Stimulated activated naive CD8-positive, alpha-beta T cell treated with anti-CD3 and anti-CD28 coated beads, Interleukin-15, amount 100 ng/mL, for 72 hours (primary cell): ENCODE results near the gene SMG6.

Experiments
- ATAC-seq: fragments of 150-1000 bp; cut with Tn5 transposase; 2 replicates; pipeline ENCODE4 v1.10.0; 2021; ENCODE audit warnings: mild to moderate bottlenecking, moderate library complexity
- DNase-seq, 2 donors: peaks; one replicate each; pipeline ENCODE4 v3.0.0; 2021 to 2022
- H3K27ac Mint-ChIP-seq, 2 donors: one replicate each; pipeline ENCODE4 v1.8.0; 2022; ENCODE audit warnings: mild to moderate bottlenecking in 2 of 2, mixed read lengths in 2 of 2, moderate library complexity in 2 of 2
- H3K27me3 Mint-ChIP-seq: one replicate; pipeline ENCODE4 v1.8.0; 2022; ENCODE audit warnings: mixed read lengths
- H3K4me1 Mint-ChIP-seq: one replicate; pipeline ENCODE4 v1.8.0; 2022; ENCODE audit warnings: mild to moderate bottlenecking, mixed read lengths
- H3K4me3 Mint-ChIP-seq, 2 donors: one replicate each; pipeline ENCODE4 v1.8.0; 2022; ENCODE audit warnings: mild to moderate bottlenecking in 2 of 2, mixed read lengths in 2 of 2, moderate library complexity in 1 of 2
- H3K9me3 Mint-ChIP-seq, 2 donors: one replicate each; pipeline ENCODE4 v1.8.0; 2022; ENCODE audit warnings: mixed read lengths in 2 of 2

The SMG6 gene

DNA sequence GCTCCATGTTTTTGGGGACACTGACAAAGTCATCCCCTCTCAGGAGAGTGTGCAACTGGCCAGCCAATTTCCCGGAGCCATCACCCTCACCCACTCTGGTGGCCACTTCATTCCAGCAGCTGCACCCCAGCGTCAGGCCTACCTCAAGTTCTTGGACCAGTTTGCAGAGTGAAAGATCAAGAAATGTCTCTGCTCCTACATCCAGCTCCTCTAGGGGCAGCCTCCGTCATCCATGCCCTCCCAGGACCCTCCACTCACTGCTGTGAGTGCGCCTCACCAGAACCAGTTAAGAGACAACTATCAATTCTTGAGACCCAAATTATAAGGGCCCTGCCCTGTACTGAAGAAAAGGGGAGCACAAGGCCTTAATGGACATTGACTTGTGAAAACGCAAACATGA lies 260.7 kb downstream of the SMG6 start:
- H3K4me3 Mint-ChIP-seq: peak overlapping the region; percentile 88 to 97
- no peaks in the 10 kb centered on the region for H3K9me3 Mint-ChIP-seq
- H3K27me3 Mint-ChIP-seq: no peaks in the 10 kb centered on the region
- no peak for ATAC-seq
- peaks cover 40% of the 10 kb centered on the region for H3K4me1 Mint-ChIP-seq
- peak overlapping the region; percentile 91 to 97 for H3K27ac Mint-ChIP-seq
- no peak for DNase-seq

DNA sequence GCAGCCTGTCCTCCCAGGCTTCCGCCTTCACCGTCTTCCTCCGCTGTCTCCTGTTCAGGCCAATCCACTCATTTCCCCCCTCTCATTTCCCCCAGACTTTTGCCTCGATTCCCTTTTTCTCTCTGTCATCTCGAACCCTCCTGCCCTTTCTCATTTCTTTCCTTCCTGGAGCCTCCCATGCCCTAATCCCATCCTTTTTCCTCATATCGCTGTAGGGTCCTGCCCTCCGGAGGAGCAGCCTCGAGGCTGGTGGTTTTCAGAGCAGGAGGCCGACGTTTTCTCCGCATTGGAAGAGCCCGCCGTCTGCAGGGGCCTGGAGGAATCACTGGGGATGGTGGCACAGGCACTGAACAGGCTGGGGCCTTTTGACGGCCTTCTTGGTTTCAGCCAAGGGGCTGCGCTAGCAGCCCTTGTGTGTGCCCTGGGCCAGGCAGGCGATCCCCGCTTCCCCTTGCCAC lies 261.2 kb downstream of the SMG6 start:
- peaks cover 40% of the 10 kb centered on the region for H3K4me1 Mint-ChIP-seq
- ATAC-seq (no peak), DNase-seq (no peak)
- H3K4me3 Mint-ChIP-seq: peak overlapping the region; percentile 88 to 97
- no peaks in the 10 kb centered on the region for H3K27me3 Mint-ChIP-seq
- H3K9me3 Mint-ChIP-seq: no peaks in the 10 kb centered on the region
- peak overlapping the region; percentile 94 to 97 for H3K27ac Mint-ChIP-seq

DNA sequence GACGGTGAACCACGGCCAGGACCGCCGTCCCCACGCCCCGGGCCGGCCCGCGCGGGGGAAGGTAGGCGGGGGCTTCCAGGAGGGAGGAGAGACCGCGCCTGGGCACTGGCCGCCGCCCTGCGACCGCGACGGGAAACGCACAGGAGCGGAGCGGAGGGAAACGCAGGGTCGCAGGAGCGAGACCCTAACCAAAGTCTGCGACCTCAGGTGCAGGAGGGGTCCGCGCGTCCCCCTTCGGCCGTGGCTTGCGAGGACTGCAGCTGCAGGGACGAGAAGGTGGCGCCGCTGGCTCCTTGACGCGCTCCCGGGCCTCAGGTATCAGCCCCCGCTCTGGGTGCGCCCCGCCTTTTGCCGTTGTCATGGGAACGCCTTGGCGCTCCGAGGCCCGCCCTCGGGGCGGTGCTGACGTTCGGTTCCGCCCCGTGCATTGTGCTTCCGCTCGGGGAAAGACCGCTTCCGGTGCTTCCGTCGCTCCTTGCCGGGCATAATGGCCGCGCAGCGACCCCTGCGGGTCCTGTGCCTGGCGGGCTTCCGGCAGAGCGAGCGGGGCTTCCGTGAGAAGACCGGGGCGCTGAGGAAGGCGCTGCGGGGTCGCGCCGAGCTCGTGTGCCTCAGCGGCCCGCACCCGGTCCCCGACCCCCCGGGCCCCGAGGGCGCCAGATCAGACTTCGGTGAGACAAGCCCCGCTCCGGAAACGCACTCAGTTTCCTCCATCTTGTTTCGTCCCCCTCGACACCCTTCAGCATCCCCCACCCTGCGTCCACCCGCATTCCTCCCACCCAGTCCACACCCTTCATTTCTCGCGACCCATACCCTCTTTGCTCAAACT lies 261.8 kb downstream of the SMG6 start, which contains the start of gene OVCA2:
Gene OVCA2, plus strand, starts transcription at position 462 of the 829 bp plus-strand sequence. Its CDS starts 26 bp downstream, at position 488.
- Mint-ChIP-seq H3K27ac (peak within 1 kb of the TSS; percentile 94 to 97), H3K4me1 (peaks cover 40% of the 10 kb centered on the region), H3K27me3 (no peaks in the 10 kb centered on the region), H3K9me3 (no peaks in the 10 kb centered on the region), H3K4me3 (peak within 1 kb of the TSS; percentile 88 to 97)
- peak; percentile 96 for ATAC-seq
- DNase-seq: peak; percentile 96 to 97

DNA sequence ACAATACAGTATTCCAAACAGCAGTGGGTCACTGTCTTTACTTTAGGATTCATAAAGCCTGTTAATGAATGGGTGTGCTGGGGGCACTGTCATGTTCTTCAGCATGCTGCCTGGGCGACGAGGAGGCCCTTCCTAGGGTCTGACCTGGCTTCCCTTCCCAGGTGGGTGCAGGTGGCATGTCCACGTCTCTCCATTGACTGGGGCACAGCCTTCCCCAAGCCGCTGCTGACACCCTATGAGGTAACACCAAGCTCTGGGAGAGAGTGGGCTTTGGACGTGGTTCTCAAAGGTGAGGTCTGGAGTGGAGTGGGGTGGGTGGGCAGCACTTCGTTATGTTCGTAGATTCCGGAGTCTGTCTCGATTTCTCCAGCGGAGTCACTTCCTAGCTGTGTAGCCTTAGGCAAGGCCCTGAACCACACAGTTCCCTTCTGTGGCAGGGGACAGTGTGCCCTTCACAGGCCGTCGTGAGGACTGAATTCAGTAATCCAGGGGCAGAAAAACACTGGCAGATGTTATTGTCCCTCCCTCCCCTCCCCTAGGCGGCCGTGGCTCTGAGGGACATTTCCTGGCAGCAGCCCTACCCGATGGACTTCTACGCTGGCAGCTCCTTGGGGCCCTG lies 262.5 kb downstream of the SMG6 start:
- DNase-seq (no peak), ATAC-seq (no peak)
- Mint-ChIP-seq H3K9me3 (no peaks in the 10 kb centered on the region), H3K4me3 (peak overlapping the region; percentile 88 to 97), H3K27ac (no peak overlapping the region), H3K4me1 (peaks cover 40% of the 10 kb centered on the region), H3K27me3 (no peaks in the 10 kb centered on the region)

DNA sequence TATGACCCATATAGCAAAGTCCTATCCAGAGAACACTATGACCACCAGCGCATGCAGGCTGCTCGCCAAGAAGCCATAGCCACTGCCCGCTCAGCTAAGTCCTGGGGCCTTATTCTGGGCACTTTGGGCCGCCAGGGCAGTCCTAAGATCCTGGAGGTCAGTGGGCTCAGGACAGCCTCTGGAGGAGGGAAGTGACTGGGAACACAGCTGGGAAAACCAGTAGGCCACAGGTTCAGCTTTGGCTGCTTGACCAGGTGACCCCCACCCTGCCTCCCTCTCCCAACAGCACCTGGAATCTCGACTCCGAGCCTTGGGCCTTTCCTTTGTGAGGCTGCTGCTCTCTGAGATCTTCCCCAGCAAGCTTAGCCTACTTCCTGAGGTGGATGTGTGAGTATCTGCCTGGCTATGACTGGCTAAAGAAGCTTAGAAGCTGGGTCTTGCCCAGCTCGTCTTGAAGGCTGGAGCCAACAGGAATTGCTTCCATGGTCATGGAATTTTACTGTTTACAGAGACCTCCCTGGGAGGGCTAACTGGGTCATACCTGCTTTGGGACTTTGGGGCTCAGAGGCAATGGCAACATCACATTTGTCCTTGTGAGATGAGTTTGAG lies 263.3 kb downstream of the SMG6 start:
- H3K27ac Mint-ChIP-seq: no peak overlapping the region
- no peaks in the 10 kb centered on the region for H3K9me3 Mint-ChIP-seq
- peaks cover 40% of the 10 kb centered on the region for H3K4me1 Mint-ChIP-seq
- ATAC-seq (no peak), DNase-seq (no peak)
- H3K4me3 Mint-ChIP-seq: no peak overlapping the region
- H3K27me3 Mint-ChIP-seq: no peaks in the 10 kb centered on the region

DNA sequence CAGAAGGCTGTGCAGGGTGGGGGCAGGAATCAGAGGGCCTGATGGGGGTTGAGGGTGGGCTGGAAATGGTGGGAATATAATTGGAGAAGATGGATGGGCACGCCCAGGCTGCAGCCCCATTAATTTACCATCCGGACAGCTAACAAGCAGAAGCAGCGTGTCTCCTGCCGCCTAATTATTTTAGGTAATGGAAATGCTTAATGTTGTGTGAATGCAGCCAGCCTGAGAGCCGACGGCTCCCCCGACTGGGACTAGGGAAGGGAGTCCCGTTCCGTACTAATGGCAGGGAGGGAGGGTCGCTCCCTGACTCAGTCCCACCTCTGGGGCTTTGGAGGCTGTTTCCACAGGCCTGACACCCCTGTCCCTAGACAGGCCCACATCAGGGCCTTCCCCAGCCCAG lies 266.4 kb downstream of the SMG6 start:
- Mint-ChIP-seq H3K27ac (peak overlapping the region; percentile 20 to 49), H3K9me3 (no peaks in the 10 kb centered on the region), H3K4me1 (peaks cover 17% of the 10 kb centered on the region), H3K4me3 (no peak overlapping the region), H3K27me3 (no peaks in the 10 kb centered on the region)
- no peak for DNase-seq
- no peak for ATAC-seq

DNA sequence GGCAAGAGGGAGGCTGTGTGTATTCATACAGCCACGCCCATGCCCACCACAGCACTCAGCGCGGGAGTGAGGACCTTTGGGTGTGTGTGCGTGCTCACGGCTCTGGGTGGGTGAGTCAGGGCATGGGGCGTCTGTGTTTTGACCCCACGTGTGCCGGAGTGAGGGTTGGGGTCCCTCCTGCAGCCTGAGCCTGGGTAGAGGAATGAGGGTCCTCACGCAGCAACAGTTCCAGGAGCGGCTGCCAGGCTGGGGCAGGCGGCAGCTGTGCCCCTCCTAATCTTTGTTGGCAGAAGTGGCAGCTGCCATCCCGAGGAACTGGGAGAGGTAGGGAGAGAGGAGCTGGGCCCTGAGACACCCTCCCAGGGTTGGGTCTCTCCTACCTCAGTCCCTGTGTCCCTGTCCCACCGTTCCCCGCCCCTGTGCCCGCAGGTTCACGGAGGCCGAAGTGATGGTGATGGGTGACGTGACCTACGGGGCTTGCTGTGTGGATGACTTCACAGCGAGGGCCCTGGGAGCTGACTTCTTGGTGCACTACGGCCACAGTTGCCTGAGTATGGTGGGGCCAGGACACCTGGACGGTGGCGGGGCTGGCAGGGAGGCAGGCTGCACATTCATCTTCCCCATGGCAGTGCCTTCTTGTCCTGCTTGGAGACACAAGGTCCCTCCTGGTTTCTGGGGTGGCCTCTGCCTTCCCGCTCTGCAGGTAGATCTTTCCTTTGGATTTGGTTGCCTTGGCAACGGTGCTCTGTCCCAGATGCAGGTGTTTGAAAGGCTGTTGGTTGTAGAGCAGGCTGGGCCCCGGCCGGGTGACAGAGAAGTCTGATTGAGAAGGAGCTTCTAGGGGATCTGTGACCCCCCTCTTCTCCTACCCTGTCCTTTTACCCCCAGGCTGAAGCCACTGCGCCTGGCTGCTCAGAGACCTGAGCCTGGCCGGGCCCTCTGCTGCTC lies 267.8 kb downstream of the SMG6 start:
- Mint-ChIP-seq H3K4me1 (peaks cover 21% of the 10 kb centered on the region), H3K27ac (peak overlapping the region in 1 of 2 donors; percentile 65), H3K9me3 (no peaks in the 10 kb centered on the region), H3K4me3 (no peak overlapping the region), H3K27me3 (no peaks in the 10 kb centered on the region)
- DNase-seq: no peak
- ATAC-seq: no peak

DNA sequence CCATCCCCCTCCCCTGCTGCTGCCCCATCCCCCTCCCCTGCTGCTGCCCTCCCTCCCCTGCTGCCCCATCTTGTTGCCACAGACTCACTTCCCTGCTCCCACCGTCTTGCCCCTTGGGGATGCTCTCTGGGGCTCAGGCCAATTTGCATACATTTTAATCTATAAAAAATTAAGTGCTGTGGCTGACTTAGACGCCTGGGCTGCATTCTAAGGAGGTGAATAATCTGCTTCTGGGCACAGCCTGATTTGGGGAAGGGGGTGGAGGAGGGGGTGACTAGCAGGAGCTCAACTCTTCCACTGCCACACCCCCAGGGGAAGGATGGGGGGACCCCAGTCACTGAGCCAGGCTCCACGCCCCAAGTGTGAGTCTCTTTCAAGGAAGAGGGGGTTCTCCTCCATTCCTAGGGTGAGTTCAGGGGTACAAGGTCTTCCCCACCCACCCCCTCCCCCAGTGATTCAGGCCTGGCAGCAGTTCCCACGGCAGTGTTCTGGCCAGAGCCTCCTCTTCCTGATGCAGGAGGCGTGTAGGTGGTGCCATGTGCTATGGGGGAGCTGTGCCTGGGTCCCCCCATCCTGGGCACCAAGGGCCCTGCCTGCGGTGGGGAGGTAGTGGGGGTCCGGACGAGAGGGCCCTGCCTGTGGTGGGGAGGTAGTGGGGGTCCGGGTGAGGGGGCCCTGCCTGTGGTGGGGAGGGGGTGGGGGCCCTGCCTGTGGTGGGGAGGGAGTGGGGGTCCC lies 268.6 kb downstream of the SMG6 start:
- Mint-ChIP-seq H3K4me1 (peaks cover 23% of the 10 kb centered on the region), H3K9me3 (no peaks in the 10 kb centered on the region), H3K4me3 (no peak overlapping the region), H3K27ac (peak overlapping the region; percentile 33 to 54), H3K27me3 (no peaks in the 10 kb centered on the region)
- DNase-seq (no peak), ATAC-seq (peak; percentile 18)

DNA sequence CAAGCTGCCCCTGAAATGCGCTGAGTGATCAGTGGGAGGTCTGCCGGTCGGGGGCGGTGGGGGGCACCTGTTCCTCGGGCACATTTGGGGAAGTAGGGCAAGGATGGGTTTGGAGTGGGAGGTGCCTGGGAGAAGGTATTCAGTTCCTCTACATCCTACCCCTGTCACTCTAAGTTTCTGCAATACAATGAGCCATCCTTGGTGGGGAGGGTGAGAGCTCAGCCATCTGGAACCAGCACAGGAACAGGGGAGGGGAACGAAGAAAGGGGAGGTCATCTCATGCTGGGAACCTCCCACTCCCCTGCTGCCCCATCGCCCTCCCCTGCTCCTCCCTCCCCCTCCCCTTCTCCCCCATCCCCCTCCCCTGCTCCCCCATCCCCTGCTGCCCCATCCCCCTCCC lies 269.4 kb downstream of the SMG6 start:
- no peak for ATAC-seq
- no peak overlapping the region for H3K4me3 Mint-ChIP-seq
- no peak for DNase-seq
- H3K9me3 Mint-ChIP-seq: no peaks in the 10 kb centered on the region
- H3K27me3 Mint-ChIP-seq: peaks cover under 1% of the 10 kb centered on the region
- H3K4me1 Mint-ChIP-seq: peaks cover 28% of the 10 kb centered on the region
- H3K27ac Mint-ChIP-seq: no peak overlapping the region

DNA sequence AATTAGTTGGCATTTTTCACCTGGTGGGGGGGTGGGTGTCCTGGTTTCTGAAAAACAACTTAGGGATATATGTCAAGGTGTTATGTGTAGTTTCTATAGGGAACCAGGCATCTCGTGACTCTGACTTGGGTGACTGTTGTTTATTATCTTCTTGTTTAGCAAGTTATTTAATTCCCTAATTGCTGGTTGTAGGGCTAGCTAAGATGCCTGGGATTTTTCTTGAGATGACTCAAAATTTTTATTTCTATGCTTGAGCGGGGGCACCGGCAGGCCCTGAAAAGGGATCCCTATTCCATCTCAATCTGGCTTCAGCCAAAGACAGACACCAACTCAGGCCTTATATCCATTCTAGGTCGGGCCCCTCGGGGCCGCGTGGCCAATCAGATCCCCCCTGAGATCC lies 270.4 kb downstream of the SMG6 start:
- H3K9me3 Mint-ChIP-seq: no peaks in the 10 kb centered on the region
- no peak for ATAC-seq
- H3K27me3 Mint-ChIP-seq: peaks cover 11% of the 10 kb centered on the region
- H3K4me3 Mint-ChIP-seq: no peak overlapping the region
- peaks cover 38% of the 10 kb centered on the region for H3K4me1 Mint-ChIP-seq
- H3K27ac Mint-ChIP-seq: no peak overlapping the region
- no peak for DNase-seq

DNA sequence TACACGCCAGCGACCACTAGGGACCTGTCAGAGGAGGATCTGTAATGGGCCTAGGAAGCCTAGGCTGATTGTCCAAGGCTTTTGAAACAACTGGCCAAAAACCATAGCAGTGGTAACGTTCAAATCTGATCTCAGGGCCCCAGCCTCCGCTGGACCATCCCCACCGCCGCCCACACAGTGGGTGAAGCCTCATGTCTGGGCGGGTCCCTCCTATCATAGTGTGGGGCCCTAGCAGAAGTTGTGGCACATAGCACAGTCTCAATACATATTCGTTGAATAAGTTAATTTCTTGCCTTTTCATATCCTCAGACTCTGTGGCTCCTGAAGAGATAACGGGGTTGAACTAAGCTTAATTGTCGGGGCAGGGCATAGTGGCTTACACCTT lies 272.8 kb downstream of the SMG6 start:
- H3K4me1 Mint-ChIP-seq: peaks cover 55% of the 10 kb centered on the region

DNA sequence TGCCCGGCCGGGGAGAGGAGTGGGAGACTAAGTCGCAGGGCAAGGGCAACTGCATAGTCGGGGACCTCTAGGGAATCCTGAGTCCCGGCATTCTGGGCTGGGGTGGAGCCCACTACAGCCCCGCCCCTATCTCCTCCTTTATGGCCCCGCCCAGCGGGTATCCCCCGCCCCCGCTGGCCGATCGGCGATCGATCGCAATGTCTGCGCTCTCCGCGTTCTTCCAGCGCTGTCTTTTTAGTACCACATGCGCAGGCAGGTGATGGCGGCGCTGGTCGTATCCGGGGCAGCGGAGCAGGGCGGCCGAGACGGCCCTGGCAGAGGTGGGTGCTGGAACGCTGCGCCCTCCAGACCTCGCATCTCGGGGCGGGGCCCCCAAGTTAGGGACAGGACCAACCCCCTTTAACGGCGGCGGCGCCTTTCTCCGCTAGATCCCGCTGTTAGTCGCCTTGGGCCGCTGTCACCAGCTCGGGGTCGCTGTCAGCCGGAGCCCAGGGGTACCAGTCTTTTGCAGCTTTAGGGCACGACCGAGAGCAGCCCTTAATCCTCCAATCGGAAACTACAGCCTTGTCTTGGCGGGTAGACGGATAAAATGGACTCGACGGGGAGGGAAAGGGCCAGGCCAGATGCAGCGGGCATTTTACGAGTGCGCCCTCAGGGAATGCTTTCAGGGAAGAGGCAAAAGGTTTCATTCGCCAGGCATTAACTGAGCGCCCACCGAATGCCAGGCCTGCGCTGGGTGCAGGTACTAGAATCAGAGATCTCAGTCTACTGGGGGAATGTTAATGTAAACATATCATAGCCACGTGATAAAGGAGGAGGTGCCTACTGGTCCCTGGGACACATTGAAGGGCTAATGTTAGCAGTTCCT lies 273.4 kb downstream of the SMG6 start, which contains the start of gene DPH1:
Gene DPH1, plus strand, starts transcription at position 243 of the 868 bp plus-strand sequence. Its CDS starts 17 bp downstream, at position 260.
- Mint-ChIP-seq H3K9me3 (no peaks in the 10 kb centered on the region), H3K27me3 (peaks cover 41% of the 10 kb centered on the region), H3K4me3 (peak within 1 kb of the TSS; percentile 93 to 94), H3K27ac (peak within 1 kb of the TSS; percentile 91 to 96), H3K4me1 (peaks cover 61% of the 10 kb centered on the region)
- DNase-seq (peak; percentile 84 to 89), ATAC-seq (peak; percentile 93)

More for the DNA sequence above, 272.8 kb downstream of the SMG6 start:
- H3K4me3 Mint-ChIP-seq: peak overlapping the region; percentile 93 to 94
- no peaks in the 10 kb centered on the region for H3K9me3 Mint-ChIP-seq
- H3K27ac Mint-ChIP-seq: peak overlapping the region; percentile 91 to 96
- ATAC-seq: peak; percentile 25
- peak in 1 of 2 donors; percentile 71 for DNase-seq
- H3K27me3 Mint-ChIP-seq: peaks cover 34% of the 10 kb centered on the region

DNA sequence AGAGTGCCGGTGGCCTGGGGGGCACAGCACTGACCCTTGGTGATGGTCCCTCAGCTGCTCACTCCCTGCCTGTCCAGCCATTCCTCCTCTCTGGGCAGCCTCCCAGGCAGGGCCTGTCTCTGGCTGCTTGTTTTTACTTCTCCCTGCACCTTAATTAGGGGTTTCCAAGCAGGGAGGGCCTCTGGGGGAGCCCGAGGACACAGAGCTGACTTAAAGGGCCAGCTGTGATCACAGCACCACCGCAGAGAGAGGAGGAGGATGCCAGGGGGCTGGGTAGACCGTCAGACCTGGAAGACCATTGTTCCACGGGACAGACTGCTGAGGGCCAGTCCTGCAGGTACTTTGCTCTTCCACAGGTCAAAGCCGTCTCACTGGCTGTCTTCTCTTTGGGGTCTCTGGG lies 274.8 kb downstream of the SMG6 start:
- H3K4me3 Mint-ChIP-seq: peak overlapping the region; percentile 25 to 29
- ATAC-seq (no peak), DNase-seq (no peak)
- H3K27ac Mint-ChIP-seq: no peak overlapping the region
- H3K4me1 Mint-ChIP-seq: peaks cover 68% of the 10 kb centered on the region
- no peaks in the 10 kb centered on the region for H3K9me3 Mint-ChIP-seq
- H3K27me3 Mint-ChIP-seq: peaks cover 43% of the 10 kb centered on the region
